A673 (cell line): ENCODE results near the gene TTLL5. TPM values are rescaled to one million over a fixed set of nuclear protein-coding genes. Genes with fewer than 3 reads are reported as not detected.

Source experiments
- BruUV-seq: library from RNA; stranded (reverse); fragments of 400-500 nt; replicated peaks from 2 replicates; lab custom pipeline; 2021; lab: Mats Ljungman, UMichigan
- CTCF ChIA-PET: fragments of 300-600 bp; sonication (Branson Sonifier 250); formaldehyde crosslinking; loops from one replicate; lab custom pipeline; 2022; ENCODE audit warnings: antibody characterized with exemption; lab: Charles Lee
- POLR2A ChIA-PET: fragments of 300-600 bp; sonication (Branson Sonifier 250); formaldehyde crosslinking; loops from one replicate; lab custom pipeline; 2022; ENCODE audit warnings: antibody characterized with exemption; ENCODE audit not compliant: low non-redundant PET; lab: Charles Lee
- DNase-seq: peaks from one replicate; pipeline ENCODE4 v3.0.0-alpha.2; 2015; ENCODE audit warnings: low spot score
- H3K27ac ChIP-seq: fragments of 200-600 bp; sonication (generic); 2 replicates; pipeline ENCODE4 v1.5.1; 2016; ENCODE audit warnings: mixed run types, low read depth, mild to moderate bottlenecking, mixed read lengths, antibody characterized with exemption, low read length; ENCODE audit not compliant: poor library complexity, severe bottlenecking
- H3K27me3 ChIP-seq: fragments of 200-600 bp; sonication (generic); replicated peaks from 2 replicates; pipeline ENCODE4 v1.6.1; 2017; ENCODE audit warnings: mixed run types, low read depth, mild to moderate bottlenecking, mixed read lengths, antibody characterized with exemption, low read length; ENCODE audit not compliant: insufficient read depth, poor library complexity
- H3K36me3 ChIP-seq: fragments of 200-600 bp; sonication (generic); 2 replicates; pipeline ENCODE4 v1.6.1; 2016; ENCODE audit warnings: mixed run types, mild to moderate bottlenecking, mixed read lengths, antibody characterized with exemption, low read length; ENCODE audit not compliant: insufficient read depth, poor library complexity, severe bottlenecking
- H3K4me1 ChIP-seq: fragments of 200-600 bp; sonication (generic); 2 replicates; pipeline ENCODE4 v1.6.1; 2017; ENCODE audit warnings: mixed run types, mild to moderate bottlenecking, mixed read lengths, antibody characterized with exemption, low read length; ENCODE audit not compliant: insufficient read depth, poor library complexity, severe bottlenecking
- H3K4me3 ChIP-seq: fragments of 200-600 bp; sonication (generic); 2 replicates; pipeline ENCODE4 v1.5.1; 2016; ENCODE audit warnings: low read depth, mixed run types, mild to moderate bottlenecking, mixed read lengths, low read length; ENCODE audit not compliant: poor library complexity, severe bottlenecking
- H3K9me3 ChIP-seq: fragments of 200-600 bp; sonication (generic); 2 replicates; pipeline ENCODE4 v1.6.1; 2016; ENCODE audit warnings: mixed run types, low read depth, mild to moderate bottlenecking, mixed read lengths, antibody characterized with exemption, low read length; ENCODE audit not compliant: poor library complexity, severe bottlenecking
- EZH2 ChIP-seq: fragments of 200-600 bp; sonication (generic); IDR thresholded peaks from 2 replicates; pipeline ENCODE4 v1.6.1; 2017; ENCODE audit warnings: borderline replicate concordance, low read depth, mild to moderate bottlenecking, mixed read lengths, antibody characterized with exemption, low read length; ENCODE audit not compliant: poor library complexity, severe bottlenecking
- intact Hi-C: fragments of 100-400 bp; cut with micrococcal nuclease; formaldehyde crosslinking; loops from one replicate; pipeline ENCODE4 v1.10.0; 2022; ENCODE audit not compliant: unreplicated experiment
- total RNA-seq: library from RNA; stranded (reverse); gene quantifications from 2 replicates; pipeline ENCODE4 v1.2.3, GENCODE V29; 2021
- TF ChIP-seq, protein P1 (sequence below): fragments of 300-800, 200-600 bp; sonication (generic); conservative IDR thresholded peaks from 2 replicates; pipeline ENCODE4 v1.5.1; 2017; ENCODE audit warnings: low read depth, mild to moderate bottlenecking, antibody characterized with exemption, low read length, moderate library complexity, mixed read lengths

TTLL5 gene
- total RNA-seq, 1 experiment from 2014 or later, result 56.7 TPM

DNA sequence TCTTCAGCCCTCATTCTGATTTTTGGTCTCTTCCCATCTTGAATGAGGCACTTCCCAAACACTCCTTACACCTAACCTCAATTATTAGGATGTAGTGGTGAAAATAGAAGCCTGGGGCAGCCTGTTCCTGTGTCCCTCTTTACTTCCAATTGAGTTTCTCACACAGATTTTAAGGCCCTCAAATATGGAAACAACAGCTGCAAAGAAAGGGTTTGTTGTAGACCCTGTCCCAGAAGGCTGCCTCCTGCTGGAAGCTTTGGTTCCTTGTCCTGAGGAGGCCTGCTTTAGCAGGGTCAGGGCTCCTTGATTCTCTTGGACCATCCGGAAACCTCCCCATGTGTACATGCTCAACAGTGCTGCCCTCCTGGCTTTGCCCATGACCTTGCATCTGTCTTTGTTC lies 219.5 kb downstream of the TTLL5 start:
- H3K4me3 ChIP-seq, result no peak overlapping the region
- no peaks in the 10 kb centered on the region for H3K36me3 ChIP-seq
- DNase-seq, result no peak
- intact Hi-C loops, result no loop called here
- H3K27ac ChIP-seq, result no peak overlapping the region
- H3K4me1 ChIP-seq, result peaks cover 36% of the 10 kb centered on the region
- TF ChIP-seq, protein P1, sequence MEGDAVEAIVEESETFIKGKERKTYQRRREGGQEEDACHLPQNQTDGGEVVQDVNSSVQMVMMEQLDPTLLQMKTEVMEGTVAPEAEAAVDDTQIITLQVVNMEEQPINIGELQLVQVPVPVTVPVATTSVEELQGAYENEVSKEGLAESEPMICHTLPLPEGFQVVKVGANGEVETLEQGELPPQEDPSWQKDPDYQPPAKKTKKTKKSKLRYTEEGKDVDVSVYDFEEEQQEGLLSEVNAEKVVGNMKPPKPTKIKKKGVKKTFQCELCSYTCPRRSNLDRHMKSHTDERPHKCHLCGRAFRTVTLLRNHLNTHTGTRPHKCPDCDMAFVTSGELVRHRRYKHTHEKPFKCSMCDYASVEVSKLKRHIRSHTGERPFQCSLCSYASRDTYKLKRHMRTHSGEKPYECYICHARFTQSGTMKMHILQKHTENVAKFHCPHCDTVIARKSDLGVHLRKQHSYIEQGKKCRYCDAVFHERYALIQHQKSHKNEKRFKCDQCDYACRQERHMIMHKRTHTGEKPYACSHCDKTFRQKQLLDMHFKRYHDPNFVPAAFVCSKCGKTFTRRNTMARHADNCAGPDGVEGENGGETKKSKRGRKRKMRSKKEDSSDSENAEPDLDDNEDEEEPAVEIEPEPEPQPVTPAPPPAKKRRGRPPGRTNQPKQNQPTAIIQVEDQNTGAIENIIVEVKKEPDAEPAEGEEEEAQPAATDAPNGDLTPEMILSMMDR, result 0 out of 2 replicates have a peak, but pooled peaks have one; percentile 16
- TF ChIP-seq EZH2, result no peak
- H3K27me3 ChIP-seq, result no peaks in the 10 kb centered on the region
- BruUV-seq, result no TSS peak
- CTCF ChIA-PET, result no interaction called here
- no peaks in the 10 kb centered on the region for H3K9me3 ChIP-seq
- POLR2A ChIA-PET, result no interaction called here

DNA sequence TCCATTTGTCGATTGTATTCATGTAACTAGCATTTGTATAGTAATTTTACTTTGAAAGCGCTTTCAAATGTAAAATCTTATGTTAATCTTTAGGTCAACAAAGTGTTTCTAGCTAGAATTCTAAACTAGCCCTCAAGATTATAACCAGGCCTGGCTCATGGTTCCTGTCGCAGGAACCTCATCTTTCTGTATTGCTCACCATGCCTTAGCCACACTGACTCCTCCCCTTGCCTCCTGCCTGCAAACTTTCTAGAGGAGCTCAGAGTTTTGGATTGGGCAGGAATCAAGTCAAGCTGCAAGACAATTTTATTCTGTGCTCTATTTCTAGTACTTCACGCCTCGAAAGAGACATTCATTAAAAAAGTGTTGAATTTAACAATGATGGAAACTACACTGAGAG lies 220.9 kb downstream of the TTLL5 start:
- intact Hi-C loops, result no loop called here
- Histone ChIP-seq H3K27ac (no peak overlapping the region), H3K36me3 (no peaks in the 10 kb centered on the region), H3K9me3 (no peaks in the 10 kb centered on the region), H3K27me3 (no peaks in the 10 kb centered on the region), H3K4me3 (no peak overlapping the region), H3K4me1 (peaks cover 50% of the 10 kb centered on the region)
- CTCF ChIA-PET, result no interaction called here
- DNase-seq, result no peak
- BruUV-seq, result no TSS peak
- TF ChIP-seq EZH2, result no peak
- TF ChIP-seq, protein P1, result no peak
- POLR2A ChIA-PET, result no interaction called here

DNA sequence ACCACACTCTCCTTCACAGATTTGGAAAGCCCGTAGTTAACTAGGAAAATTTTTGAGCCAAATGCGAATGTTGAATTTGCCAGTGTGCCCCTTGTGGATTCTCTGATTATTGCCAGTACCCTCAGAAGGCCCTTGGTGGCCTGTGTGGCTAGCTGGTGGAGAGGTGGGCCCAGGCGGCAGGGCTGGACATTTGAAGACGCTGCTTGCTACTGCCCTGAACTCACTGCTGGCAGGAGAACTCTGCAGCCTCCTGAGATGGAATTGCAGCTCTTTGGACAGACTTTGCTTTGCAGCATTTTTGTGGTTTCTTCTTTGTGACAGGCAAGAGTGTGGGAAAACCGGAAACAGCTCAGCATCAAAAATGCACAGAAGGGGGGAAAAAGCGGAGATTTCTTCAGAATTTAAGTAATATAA lies 223.2 kb downstream of the TTLL5 start:
- intact Hi-C loops, result no loop called here
- TF ChIP-seq, protein P1, result peak; percentile 51
- TF ChIP-seq EZH2, result no peak
- BruUV-seq, result no TSS peak
- Histone ChIP-seq H3K27ac (no peak overlapping the region), H3K9me3 (no peaks in the 10 kb centered on the region), H3K27me3 (no peaks in the 10 kb centered on the region), H3K36me3 (no peaks in the 10 kb centered on the region), H3K4me3 (no peak overlapping the region), H3K4me1 (peaks cover 40% of the 10 kb centered on the region)
- POLR2A ChIA-PET, result no interaction called here
- CTCF ChIA-PET, result no interaction called here
- peak; percentile 30 for DNase-seq
